IMR-90 (cell line): ENCODE measurements around the gene FBXL13. TPM values are rescaled to one million over a fixed set of nuclear protein-coding genes. Genes with fewer than 3 reads are reported as not detected.

Source experiments
- ATAC-seq: fragments of 200-7000 bp; cut with Tn5 transposase; 2 replicates; pipeline ENCODE4 v1.9.1; 2020; ENCODE audit warnings: low read depth, mild to moderate bottlenecking, moderate library complexity
- BruUV-seq: library from RNA; stranded (reverse); fragments of 400-500 nt; replicated peaks from 2 replicates; lab custom pipeline; 2021; lab: Mats Ljungman, UMichigan
- CTCF ChIA-PET: fragments of 300-600 bp; formaldehyde crosslinking; extraction: SDS; loops from one replicate; lab custom pipeline; 2021; ENCODE audit warnings: antibody characterized with exemption; lab: Yijun Ruan, JAX
- POLR2A ChIA-PET: fragments of 300-600 bp; sonication (Branson Sonifier 250); formaldehyde crosslinking; loops from one replicate; lab custom pipeline; 2022; ENCODE audit warnings: antibody characterized with exemption; ENCODE audit not compliant: unreplicated experiment; lab: Charles Lee
- DNase-seq: peaks from one replicate; pipeline ENCODE4 v3.0.0; 2013
- H2AFZ ChIP-seq: replicated peaks from 2 replicates; pipeline ENCODE3; 2013; ENCODE audit warnings: low read length, mild to moderate bottlenecking; ENCODE audit not compliant: poor library complexity
- H2AK5ac ChIP-seq: 2 replicates; pipeline ENCODE4 v1.6.1; 2013; ENCODE audit warnings: low read depth, low read length, inconsistent platforms
- H2AK9ac ChIP-seq: replicated peaks from 2 replicates; pipeline ENCODE3; 2013; ENCODE audit warnings: mild to moderate bottlenecking, low read depth, low read length, moderate library complexity; ENCODE audit not compliant: poor library complexity
- H2BK120ac ChIP-seq: 2 replicates; pipeline ENCODE4 v1.6.1; 2013; ENCODE audit warnings: low read depth, low read length, inconsistent platforms
- H2BK15ac ChIP-seq: 3 replicates; pipeline ENCODE4 v1.6.1; 2013; ENCODE audit warnings: low read depth, low read length, inconsistent platforms
- H2BK20ac ChIP-seq: 2 replicates; pipeline ENCODE4 v1.6.1; 2013; ENCODE audit warnings: low read depth, mild to moderate bottlenecking, inconsistent platforms, low read length, moderate library complexity
- H2BK5ac ChIP-seq: 2 replicates; pipeline ENCODE4 v1.6.1; 2013; ENCODE audit warnings: mild to moderate bottlenecking, low read depth, low read length, inconsistent platforms; ENCODE audit not compliant: poor library complexity, severe bottlenecking
- H3K14ac ChIP-seq: replicated peaks from 2 replicates; pipeline ENCODE4 v1.6.1; 2013; ENCODE audit warnings: low read depth, low read length, inconsistent platforms
- H3K18ac ChIP-seq: 2 replicates; pipeline ENCODE4 v1.6.1; 2013; ENCODE audit warnings: low read depth, low read length, control low read depth
- H3K23ac ChIP-seq: 2 replicates; pipeline ENCODE4 v1.6.1; 2013; ENCODE audit warnings: low read depth, low read length, inconsistent platforms
- H3K27ac ChIP-seq: 2 replicates; pipeline ENCODE4 v1.5.1; 2013; ENCODE audit warnings: mild to moderate bottlenecking, control low read depth, low read length; ENCODE audit not compliant: insufficient read depth
- H3K27me3 ChIP-seq: 2 replicates; pipeline ENCODE4 v1.6.1; 2013; ENCODE audit warnings: low read length; ENCODE audit not compliant: control insufficient read depth, insufficient read depth
- H3K36me3 ChIP-seq: 2 replicates; pipeline ENCODE4 v1.6.1; 2013; ENCODE audit warnings: low read length, mixed read lengths; ENCODE audit not compliant: control insufficient read depth, insufficient read depth
- H3K4ac ChIP-seq: 2 replicates; pipeline ENCODE4 v1.6.1; 2013; ENCODE audit warnings: low read depth, low read length, inconsistent platforms
- H3K4me1 ChIP-seq: 2 replicates; pipeline ENCODE4 v1.6.1; 2013; ENCODE audit warnings: low read length, mixed read lengths; ENCODE audit not compliant: control insufficient read depth, insufficient read depth
- H3K4me2 ChIP-seq: 2 replicates; pipeline ENCODE4 v1.6.1; 2013; ENCODE audit warnings: low read depth, mild to moderate bottlenecking, control low read depth, low read length, moderate library complexity
- H3K4me3 ChIP-seq: 2 replicates; pipeline ENCODE4 v1.5.1; 2013; ENCODE audit warnings: low read depth, mild to moderate bottlenecking, control low read depth, low read length, moderate library complexity; ENCODE audit not compliant: insufficient read depth
- H3K56ac ChIP-seq: 2 replicates; pipeline ENCODE4 v1.6.1; 2013; ENCODE audit warnings: low read length, inconsistent platforms; ENCODE audit not compliant: insufficient read depth; ENCODE audit errors: extremely low read depth
- H3K79me1 ChIP-seq, 2 experiments: 2 replicates each; pipeline ENCODE4 v1.6.1; 2013; ENCODE audit warnings: low read length in 2 of 2, inconsistent platforms in 1 of 2, low read depth in 1 of 2
- H3K9ac ChIP-seq: 2 replicates; pipeline ENCODE4 v1.6.1; 2013; ENCODE audit warnings: low read depth, low read length, control low read depth
- H3K9me1 ChIP-seq: 2 replicates; pipeline ENCODE4 v1.6.1; 2013; ENCODE audit warnings: low read length, inconsistent platforms; ENCODE audit not compliant: insufficient read depth
- H3K9me3 ChIP-seq: 2 replicates; pipeline ENCODE4 v1.6.1; 2013; ENCODE audit warnings: low read length; ENCODE audit not compliant: control insufficient read depth, insufficient read depth
- H4K20me1 ChIP-seq: 2 replicates; pipeline ENCODE4 v1.6.1; 2013; ENCODE audit warnings: low read length, inconsistent platforms; ENCODE audit not compliant: insufficient read depth
- H4K5ac ChIP-seq: 2 replicates; pipeline ENCODE4 v1.6.1; 2013; ENCODE audit warnings: mild to moderate bottlenecking, low read depth, low read length, control low read depth
- H4K8ac ChIP-seq, 2 experiments: 2 replicates each; pipeline ENCODE4 v1.6.1; 2013; ENCODE audit warnings: low read depth in 2 of 2, low read length in 2 of 2, control low read depth in 1 of 2, inconsistent platforms in 1 of 2
- H4K91ac ChIP-seq: 2 replicates; pipeline ENCODE4 v1.6.1; 2013; ENCODE audit warnings: low read depth, low read length, inconsistent platforms; ENCODE audit not compliant: insufficient read depth
- BHLHE40 ChIP-seq: fragments of 150-350 bp; IDR thresholded peaks from 2 replicates; pipeline ENCODE4 v1.6.1; 2016; ENCODE audit warnings: mild to moderate bottlenecking, low read depth, low read length
- CEBPB ChIP-seq: IDR thresholded peaks from 2 replicates; pipeline ENCODE4 v1.6.1; 2012; ENCODE audit warnings: low read depth, low read length, improper control_type of control experiment
- MXI1 ChIP-seq: IDR thresholded peaks from 2 replicates; pipeline ENCODE4 v1.6.1; 2012; ENCODE audit warnings: low read depth, mild to moderate bottlenecking, low read length, moderate library complexity, borderline replicate concordance
- NFE2L2 ChIP-seq: fragments of 150-350 bp; IDR thresholded peaks from 2 replicates; pipeline ENCODE4 v1.6.1; 2016; ENCODE audit warnings: low read depth, mild to moderate bottlenecking, low read length
- POLR2A ChIP-seq: IDR thresholded peaks from 2 replicates; pipeline ENCODE4 v1.6.1; 2012; ENCODE audit warnings: mild to moderate bottlenecking, low read depth, low read length
- RAD21 ChIP-seq: IDR thresholded peaks from 2 replicates; pipeline ENCODE4 v1.6.1; 2012; ENCODE audit warnings: low read length, improper control_type of control experiment
- RCOR1 ChIP-seq: IDR thresholded peaks from 2 replicates; pipeline ENCODE4 v1.6.1; 2012; ENCODE audit warnings: mild to moderate bottlenecking, low read length, improper control_type of control experiment; ENCODE audit not compliant: insufficient replicate concordance
- RFX5 ChIP-seq: IDR thresholded peaks from 2 replicates; pipeline ENCODE4 v1.8.0; 2012; ENCODE audit warnings: low read depth, mild to moderate bottlenecking, low read length, moderate library complexity
- WGBS, 2 experiments: methylation state at CpG; one replicate each; pipeline versions ENCODE4 v1.1.5 to v1.1.7; 2013; ENCODE audit warnings: missing lambda C conversion rate in 2 of 2; ENCODE audit not compliant: insufficient read length in 1 of 2; ENCODE audit errors: extremely low coverage in 2 of 2; 5-methylcytosine and 5-hydroxymethylcytosine counted together
- dilution Hi-C: fragments of 300-500 bp; cut with HindIII; formaldehyde crosslinking; loops from one replicate; pipeline ENCODE4 v1.14.3; 2018; ENCODE audit warnings: low sequenced_read_pairs; ENCODE audit not compliant: unreplicated experiment
- in situ Hi-C: fragments of 300-500 bp; cut with MboI; formaldehyde crosslinking; loops from 3 replicates; pipeline ENCODE4 v1.14.3; 2019; ENCODE audit warnings: low sequenced_read_pairs, inconsistent platforms, mixed read lengths
- intact Hi-C: fragments of 100-400 bp; cut with micrococcal nuclease; formaldehyde crosslinking; loops from 2 replicates; pipeline ENCODE4 v1.10.0; 2022
- polyA plus RNA-seq, 3 experiments: library from polyadenylated mRNA; depleted of rRNA; stranded (reverse); fragments of >200 nt; gene quantifications; 2 replicates each; pipeline ENCODE4 v1.2.3, GENCODE V29; 2012; ENCODE audit warnings: low replicate concordance in 1 of 3
- total RNA-seq: library from RNA; depleted of rRNA; stranded (reverse); fragments of >200 nt; gene quantifications from 2 replicates; pipeline ENCODE4 v1.2.3, GENCODE V29; 2012

The FBXL13 gene
- total and polyA plus RNA-seq, 2 of the 4 experiments (the other 2 are of a cell fraction): 0.24 to 0.36 TPM

GRCh38 chr7:103076764-103077163 lies 2.2 kb upstream of the FBXL13 start:
- Histone ChIP-seq H3K56ac (no peak overlapping the region), H3K27me3 (no peaks in the 10 kb centered on the region), H3K4me1 (peaks cover 2% of the 10 kb centered on the region; the same call in 1 of the 2 replicates), H3K36me3 (no peaks in the 10 kb centered on the region), H4K91ac (no peak overlapping the region), H3K4me3 (no peak overlapping the region), H4K5ac (no peak overlapping the region), H2BK15ac (no peak overlapping the region), H2AK9ac (no peak overlapping the region), H3K27ac (no peak overlapping the region), H3K18ac (no peak overlapping the region), H3K9me1 (peaks cover 6% of the 10 kb centered on the region; the same call in 1 of the 2 replicates), H3K79me1 (peaks cover 13 to 51% of the 10 kb centered on the region in 2 experiments), H4K8ac (no peak overlapping the region), H2BK120ac (no peak overlapping the region), H3K14ac (no peak overlapping the region), H2BK5ac (no peak overlapping the region), H3K4me2 (no peak overlapping the region), H3K9me3 (no peaks in the 10 kb centered on the region), H3K4ac (no peak overlapping the region), H2AK5ac (no peak overlapping the region), H2BK20ac (no peak overlapping the region), H3K23ac (no peak overlapping the region), H2AFZ (no peak overlapping the region), H4K20me1 (no peaks in the 10 kb centered on the region), H3K9ac (no peak overlapping the region)
- CTCF ChIA-PET: no interaction called here
- POLR2A ChIA-PET: no interaction called here
- ATAC-seq: no peak
- WGBS, 2 experiments: 100% methylated on average over 1 of the region's 7 CpGs; no CpG with 5 or more reads in 1 of the 2 experiments
- intact Hi-C loops: loop anchor here (5.0 kb wide), 1 partner anchor 51 kb away; no protein-coding TSS in a partner anchor
- TF ChIP-seq POLR2A: no peak
- no peak for TF ChIP-seq MXI1
- TF ChIP-seq CEBPB: peak; percentile 37
- no peak for TF ChIP-seq RAD21
- TF ChIP-seq RFX5: no peak
- no peak for TF ChIP-seq NFE2L2
- TF ChIP-seq RCOR1: no peak
- TF ChIP-seq BHLHE40: no peak
- in situ Hi-C loops: no loop called here
- dilution Hi-C loops: no loop called here
- BruUV-seq: no TSS peak
- DNase-seq: no peak
